ENCODE data around the gene PSMD8. TPM values are rescaled to one million over a fixed set of nuclear protein-coding genes. Genes with fewer than 3 reads are reported as not detected.
A peak's percentile ranks its signal among the peaks of the same experiment; 100 is the strongest.

Gene PSMD8
- total and polyA plus RNA-seq, 2 experiments from 2014 or later: 231 to 292 TPM

DNA sequence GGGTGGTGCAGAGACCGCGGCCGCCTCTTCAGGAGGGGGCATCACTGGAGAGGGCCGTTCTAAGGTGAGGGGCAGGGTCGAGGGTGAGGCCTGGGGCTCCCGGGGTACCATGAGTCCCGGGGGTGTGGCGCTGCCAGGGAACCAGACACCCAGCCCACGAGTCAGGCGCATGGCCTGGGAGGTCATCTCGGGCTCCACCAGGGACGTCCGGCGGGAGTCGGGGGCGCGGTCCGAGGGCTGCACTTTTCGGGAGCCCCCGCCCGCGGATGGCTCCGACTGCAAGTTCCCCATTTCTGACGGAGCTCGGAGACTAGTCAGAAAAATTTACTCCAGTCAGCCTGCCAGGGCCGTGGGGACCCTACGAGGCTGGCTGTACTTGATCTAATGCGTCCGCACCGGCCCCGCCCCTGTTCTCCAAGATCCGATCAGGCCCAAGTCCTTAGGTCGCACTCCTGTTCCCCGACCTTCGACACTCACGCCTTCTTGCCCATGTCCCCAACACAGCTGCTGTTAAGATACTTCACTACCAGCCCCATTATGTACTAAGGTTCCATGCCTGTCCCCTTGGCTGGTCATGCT lies 12.7 kb downstream of the PSMD8 start:
- peak overlapping the region; percentile 86; the same call in 1 of the 2 replicates for H2AFZ ChIP-seq
- TF ChIP-seq EZH2 (IDR thresholded peaks at IDR 0.05; ENCODE audit: insufficient read depth, poor library complexity, severe bottlenecking) (no peak), EZH2phosphoT487 (IDR thresholded peaks at IDR 0.05; ENCODE audit: insufficient read depth, low read depth) (no peak)
- no peaks in the 10 kb centered on the region for H3K9me3 ChIP-seq (ENCODE audit: low read depth)
- 0 out of 2 replicates have a peak, but pooled peaks cover 10% of the 10 kb centered on the region for H3F3A ChIP-seq (ENCODE audit: insufficient read depth)
- peak overlapping the region; percentile 57 for H3K4me2 ChIP-seq (ENCODE audit: unreplicated experiment)
- H4K20me1 ChIP-seq (ENCODE audit: insufficient read depth): no peaks in the 10 kb centered on the region
- H3K9me2 ChIP-seq (ENCODE audit: insufficient read depth): no peaks in the 10 kb centered on the region
- peak overlapping the region; percentile 93 for H3K4me3 ChIP-seq
- no peaks in the 10 kb centered on the region for H3K27me3 ChIP-seq (replicated peaks; ENCODE audit: insufficient read depth)
- H3K79me2 ChIP-seq (ENCODE audit: insufficient read depth): no peaks in the 10 kb centered on the region
- H3K9ac ChIP-seq: peak overlapping the region; percentile 78; the same call in 1 of the 2 replicates
- H3K4me1 ChIP-seq (ENCODE audit: insufficient read depth): 0 out of 2 replicates have a peak, but pooled peaks cover 3% of the 10 kb centered on the region
- 7 to 14% methylated on average over 26 to 30 of the region's 36 CpGs for whole genome bisulfite sequencing, 2 experiments (ENCODE audit: low coverage in 1 of 2, low lambda C conversion rate in 2 of 2, missing lambda C conversion rate in 2 of 2)
- 0 out of 2 replicates have a peak, but pooled peaks cover 9% of the 10 kb centered on the region for H3K36me3 ChIP-seq (ENCODE audit: low read depth)
- peak overlapping the region; percentile 56 for H3K27ac ChIP-seq
- DNase-seq: peak; percentile 54
- in situ Hi-C loops (cut with MboI): no loop called here

DNA sequence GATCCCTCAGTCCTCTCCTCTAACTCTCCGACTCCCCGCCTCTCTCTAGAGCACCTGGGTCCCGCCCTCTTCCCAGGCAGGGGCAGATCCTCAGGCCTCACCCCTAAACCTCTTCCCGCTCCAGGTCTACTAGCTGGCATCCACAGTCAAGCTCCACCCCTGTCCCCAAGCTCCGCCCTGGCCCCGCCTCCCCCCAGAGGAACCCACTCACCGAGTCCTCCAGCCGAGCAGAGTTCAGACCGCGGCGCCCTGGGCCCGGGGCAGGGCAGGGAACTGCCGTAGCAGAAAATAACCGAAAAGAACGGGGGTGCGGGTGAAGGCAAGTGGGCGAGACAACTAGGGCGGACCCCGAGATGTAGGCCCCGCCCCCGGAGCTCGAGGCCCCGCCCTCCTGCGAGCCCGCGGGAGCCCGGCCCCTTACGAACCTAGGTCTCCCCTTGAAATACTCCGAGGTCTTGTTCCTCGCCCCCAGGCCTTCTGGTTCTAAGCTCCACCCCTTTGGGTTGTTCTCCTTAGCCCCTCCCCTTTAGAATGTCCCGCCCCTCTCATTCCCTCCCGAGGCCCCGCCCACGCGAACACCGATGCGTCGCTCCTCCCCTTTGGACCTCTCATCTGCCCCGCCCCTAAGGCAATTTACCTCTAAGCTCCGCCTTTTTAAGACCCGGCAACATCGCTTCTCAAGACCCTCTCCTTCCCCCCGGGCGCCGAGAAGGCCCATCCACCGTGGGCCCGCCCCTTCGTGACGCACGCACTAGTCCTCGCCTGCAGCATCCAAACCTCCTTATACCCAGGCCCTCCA lies 13.4 kb downstream of the PSMD8 start, which contains the start of gene GGN:
GGN (minus strand) TSS at position 485 of the 799 bp plus-strand sequence. CDS start 773 bp downstream, outside the sequence.
- Histone ChIP-seq H3K27ac (peak within 1 kb of the TSS; percentile 68), H3K9me3 (ENCODE audit: low read depth) (no peaks in the 10 kb centered on the region), H3K4me1 (ENCODE audit: insufficient read depth) (peaks cover 10% of the 10 kb centered on the region), H3K27me3 (replicated peaks; ENCODE audit: insufficient read depth) (no peaks in the 10 kb centered on the region), H3K9ac (peak within 1 kb of the TSS; percentile 78), H3K4me3 (peak within 1 kb of the TSS; percentile 93), H4K20me1 (ENCODE audit: insufficient read depth) (no peaks in the 10 kb centered on the region), H3K4me2 (ENCODE audit: unreplicated experiment) (peak within 1 kb of the TSS; percentile 88), H3K9me2 (ENCODE audit: insufficient read depth) (no peaks in the 10 kb centered on the region), H3K79me2 (ENCODE audit: insufficient read depth) (no peaks in the 10 kb centered on the region), H3F3A (ENCODE audit: insufficient read depth) (0 out of 2 replicates have a peak, but pooled peaks cover 10% of the 10 kb centered on the region), H3K36me3 (ENCODE audit: low read depth) (0 out of 2 replicates have a peak, but pooled peaks cover 2% of the 10 kb centered on the region), H2AFZ (peak within 1 kb of the TSS; percentile 86)
- 3% methylated on average over 25 to 51 of the region's 51 CpGs for WGBS, 2 experiments (ENCODE audit: low coverage in 1 of 2, low lambda C conversion rate in 2 of 2, missing lambda C conversion rate in 2 of 2)
- in situ Hi-C loops (cut with MboI): no loop called here
- no peak for TF ChIP-seq EZH2 (IDR thresholded peaks at IDR 0.05; ENCODE audit: insufficient read depth, poor library complexity, severe bottlenecking)
- peak; percentile 98 for DNase-seq

DNA sequence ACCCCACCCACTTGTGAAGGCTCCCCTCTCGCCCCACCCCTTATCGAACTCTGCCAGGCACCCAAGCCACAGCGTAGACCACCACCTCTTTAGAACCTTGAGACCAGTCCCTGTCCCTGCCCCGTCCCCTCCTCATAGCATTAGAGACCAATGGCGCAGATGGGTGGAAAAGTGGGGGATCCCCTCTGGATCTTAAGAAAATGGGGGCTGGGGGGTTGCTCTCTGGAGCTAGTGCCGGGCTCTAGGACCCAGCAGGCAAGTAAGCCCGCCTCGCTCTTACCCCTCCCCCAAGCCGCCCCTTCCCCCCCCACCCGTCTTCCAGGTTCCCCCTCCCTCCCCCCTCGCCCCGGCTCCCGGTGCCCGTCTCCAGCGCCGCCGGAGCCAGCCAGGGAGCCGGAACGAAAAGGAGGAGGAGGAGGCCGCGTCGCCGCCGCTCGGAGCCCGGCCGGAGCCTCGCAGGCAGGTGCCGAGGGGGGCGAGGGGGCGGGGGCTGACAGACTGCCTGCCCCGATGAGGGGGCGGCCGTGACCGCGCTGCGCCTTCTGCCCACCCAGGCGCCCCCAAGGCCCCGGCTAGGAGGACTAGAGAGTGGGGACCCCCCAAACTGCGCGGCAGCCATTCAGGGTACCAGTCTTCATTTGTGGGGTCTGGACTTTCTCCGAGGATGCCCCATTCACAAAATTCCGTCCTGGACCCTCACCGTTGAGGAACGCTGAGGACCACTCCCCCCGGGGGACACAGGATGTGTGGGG lies 14.2 kb downstream of the PSMD8 start, which contains the start of gene SPRED3:
SPRED3 (plus strand) TSS at position 349 of the 752 bp plus-strand sequence. CDS start 1,606 bp downstream, outside the sequence.
- no peaks in the 10 kb centered on the region for H3K36me3 ChIP-seq (ENCODE audit: low read depth)
- H3K9ac ChIP-seq: peak within 1 kb of the TSS; percentile 78
- H3K9me3 ChIP-seq (ENCODE audit: low read depth): no peaks in the 10 kb centered on the region
- TF ChIP-seq EZH2 (IDR thresholded peaks at IDR 0.05; ENCODE audit: insufficient read depth, poor library complexity, severe bottlenecking) (no peak), EZH2phosphoT487 (IDR thresholded peaks at IDR 0.05; ENCODE audit: insufficient read depth, low read depth) (no peak)
- peak within 1 kb of the TSS; percentile 86 for H2AFZ ChIP-seq
- H3K27ac ChIP-seq: peak within 1 kb of the TSS; percentile 68
- in situ Hi-C loops (cut with MboI): no loop called here
- no peaks in the 10 kb centered on the region for H3K79me2 ChIP-seq (ENCODE audit: insufficient read depth)
- H4K20me1 ChIP-seq (ENCODE audit: insufficient read depth): no peaks in the 10 kb centered on the region
- peak; percentile 74 for DNase-seq
- H3K4me1 ChIP-seq (ENCODE audit: insufficient read depth): peaks cover 14% of the 10 kb centered on the region
- H3K27me3 ChIP-seq (replicated peaks; ENCODE audit: insufficient read depth): no peaks in the 10 kb centered on the region
- H3K4me3 ChIP-seq: peak within 1 kb of the TSS; percentile 93
- H3F3A ChIP-seq (ENCODE audit: insufficient read depth): 0 out of 2 replicates have a peak, but pooled peaks cover 10% of the 10 kb centered on the region
- H3K9me2 ChIP-seq (ENCODE audit: insufficient read depth): no peaks in the 10 kb centered on the region
- H3K4me2 ChIP-seq (ENCODE audit: unreplicated experiment): peak within 1 kb of the TSS; percentile 88
- 1 to 2% methylated on average over 10 to 43 of the region's 46 CpGs for WGBS, 2 experiments (ENCODE audit: low coverage in 1 of 2, low lambda C conversion rate in 2 of 2, missing lambda C conversion rate in 2 of 2)
